GM12864 (cell line): ENCODE results near the gene KRTAP9-7.
"Not testable (repeated sequence)": the region's sequence is repeated elsewhere in the genome, so short reads cannot be mapped to it uniquely, and the experiment has no call there.

Experiments used
- DNase-seq: peaks from one replicate; pipeline ENCODE4 v3.0.0-alpha.2; 2011; ENCODE audit warnings: low read depth
- H3K4me3 ChIP-seq: 2 replicates; pipeline ENCODE4 v1.5.1; 2011; ENCODE audit warnings: mild to moderate bottlenecking, low read depth, low read length, control low read depth
- TF ChIP-seq, protein P1 (sequence below): IDR thresholded peaks from 2 replicates; pipeline ENCODE4 v1.5.1; 2011; ENCODE audit warnings: low read depth, mild to moderate bottlenecking, moderate library complexity, low read length, control low read depth, inconsistent platforms; ENCODE audit errors: missing control alignments

The KRTAP9-7 gene

DNA sequence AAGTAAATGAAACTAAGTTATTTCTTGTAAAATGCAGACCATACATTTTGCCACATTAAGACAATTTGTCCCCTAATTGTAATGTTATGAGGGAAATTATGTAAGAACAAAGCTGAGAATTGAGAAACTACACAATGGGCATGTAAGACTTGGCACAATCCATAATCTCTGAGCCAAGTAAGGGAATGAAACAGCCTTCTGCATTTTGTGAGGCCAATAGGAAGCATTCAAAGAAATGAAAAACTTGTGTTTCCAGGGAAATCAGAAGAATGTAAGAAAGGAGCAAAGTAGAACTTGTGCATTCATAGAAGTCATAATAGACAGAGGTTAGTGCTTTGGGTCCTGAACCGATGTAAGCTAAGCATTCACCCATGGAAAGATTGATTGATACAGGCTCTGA is 24.2 kb upstream of the KRTAP9-7 start:
- no peak overlapping the region for H3K4me3 ChIP-seq
- no peak for DNase-seq
- TF ChIP-seq, protein P1, sequence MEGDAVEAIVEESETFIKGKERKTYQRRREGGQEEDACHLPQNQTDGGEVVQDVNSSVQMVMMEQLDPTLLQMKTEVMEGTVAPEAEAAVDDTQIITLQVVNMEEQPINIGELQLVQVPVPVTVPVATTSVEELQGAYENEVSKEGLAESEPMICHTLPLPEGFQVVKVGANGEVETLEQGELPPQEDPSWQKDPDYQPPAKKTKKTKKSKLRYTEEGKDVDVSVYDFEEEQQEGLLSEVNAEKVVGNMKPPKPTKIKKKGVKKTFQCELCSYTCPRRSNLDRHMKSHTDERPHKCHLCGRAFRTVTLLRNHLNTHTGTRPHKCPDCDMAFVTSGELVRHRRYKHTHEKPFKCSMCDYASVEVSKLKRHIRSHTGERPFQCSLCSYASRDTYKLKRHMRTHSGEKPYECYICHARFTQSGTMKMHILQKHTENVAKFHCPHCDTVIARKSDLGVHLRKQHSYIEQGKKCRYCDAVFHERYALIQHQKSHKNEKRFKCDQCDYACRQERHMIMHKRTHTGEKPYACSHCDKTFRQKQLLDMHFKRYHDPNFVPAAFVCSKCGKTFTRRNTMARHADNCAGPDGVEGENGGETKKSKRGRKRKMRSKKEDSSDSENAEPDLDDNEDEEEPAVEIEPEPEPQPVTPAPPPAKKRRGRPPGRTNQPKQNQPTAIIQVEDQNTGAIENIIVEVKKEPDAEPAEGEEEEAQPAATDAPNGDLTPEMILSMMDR, result no peak

DNA sequence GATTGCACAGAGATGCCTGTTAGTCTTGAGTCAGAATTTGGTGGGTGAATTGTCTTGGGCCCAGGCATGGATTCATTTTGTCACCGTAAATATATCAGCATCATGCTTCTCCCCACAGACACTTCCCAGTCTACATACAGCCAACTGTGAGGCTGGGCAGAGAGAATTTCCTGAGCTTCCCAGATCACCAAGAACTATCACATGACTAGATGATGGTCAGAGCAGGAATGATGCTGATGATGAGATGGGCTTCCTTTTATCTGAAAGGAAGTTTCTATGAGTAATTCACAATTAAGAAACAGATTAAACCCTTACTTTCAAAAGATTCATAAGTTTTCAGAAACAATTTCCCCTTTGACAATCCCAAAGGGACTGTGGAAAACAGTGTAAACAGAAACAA is 20.6 kb upstream of the KRTAP9-7 start:
- no peak overlapping the region for H3K4me3 ChIP-seq
- TF ChIP-seq, protein P1, result no peak
- no peak for DNase-seq

DNA sequence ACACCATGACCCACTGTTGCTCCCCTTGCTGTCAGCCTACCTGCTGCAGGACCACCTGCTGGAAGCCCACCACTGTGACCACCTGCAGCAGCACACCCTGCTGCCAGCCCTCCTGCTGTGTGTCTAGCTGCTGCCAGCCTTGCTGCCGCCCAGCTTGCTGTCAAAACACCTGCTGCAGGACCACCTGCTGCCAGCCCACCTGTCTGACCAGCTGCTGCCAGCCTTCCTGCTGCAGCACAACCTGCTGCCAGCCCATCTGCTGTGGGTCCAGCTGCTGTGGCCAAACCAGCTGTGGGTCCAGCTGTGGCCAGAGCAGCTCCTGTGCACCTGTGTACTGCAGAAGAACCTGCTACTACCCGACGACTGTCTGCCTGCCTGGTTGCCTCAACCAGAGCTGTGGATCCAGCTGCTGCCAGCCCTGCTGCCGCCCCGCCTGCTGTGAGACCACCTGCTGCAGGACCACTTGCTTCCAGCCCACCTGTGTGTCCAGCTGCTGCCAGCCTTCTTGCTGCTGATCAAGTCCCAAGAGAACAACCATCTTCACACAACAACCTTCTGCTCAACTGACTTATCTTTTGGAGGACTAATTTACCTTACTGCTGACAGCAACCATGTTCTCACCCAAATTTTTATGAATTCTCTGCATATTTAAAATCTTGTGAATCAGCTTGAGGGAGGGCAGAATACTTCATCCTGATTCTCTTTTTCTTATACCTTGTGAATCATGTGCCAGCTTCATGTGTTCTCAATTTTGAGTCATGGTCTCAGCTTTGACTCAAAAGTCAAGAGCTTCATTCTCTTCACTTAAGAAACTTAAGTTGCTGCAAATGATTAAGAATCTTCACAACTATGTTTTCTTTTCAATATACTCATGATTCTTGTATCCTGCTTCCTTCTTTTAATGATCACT is 19.9 kb upstream of the KRTAP9-7 start, which contains the start of gene KRTAP9-9:
TSS of gene KRTAP9-9 (plus strand) at position 4 of the 910 bp plus-strand sequence.
- not testable (repeated sequence) for H3K4me3 ChIP-seq, DNase-seq

DNA sequence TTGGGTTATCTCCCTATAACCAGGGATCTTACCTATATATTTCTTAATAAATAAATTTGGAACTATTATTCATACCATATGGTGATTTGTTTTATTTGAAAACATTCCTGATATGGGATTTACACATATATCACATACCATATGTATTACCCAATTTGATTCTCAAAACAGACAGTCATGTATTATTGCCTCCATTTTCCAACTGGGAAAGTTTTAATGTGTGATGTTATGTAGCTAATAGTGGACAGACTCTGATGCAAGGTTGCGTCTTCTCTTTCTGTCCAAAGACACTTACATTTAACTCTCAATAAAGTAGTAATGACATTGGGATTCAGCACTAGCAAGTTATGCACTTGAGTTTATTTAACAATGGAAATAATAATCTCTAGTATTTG is 19.2 kb upstream of the KRTAP9-7 start:
- H3K4me3 ChIP-seq, result no peak overlapping the region
- no peak for DNase-seq
- TF ChIP-seq, protein P1, result no peak

DNA sequence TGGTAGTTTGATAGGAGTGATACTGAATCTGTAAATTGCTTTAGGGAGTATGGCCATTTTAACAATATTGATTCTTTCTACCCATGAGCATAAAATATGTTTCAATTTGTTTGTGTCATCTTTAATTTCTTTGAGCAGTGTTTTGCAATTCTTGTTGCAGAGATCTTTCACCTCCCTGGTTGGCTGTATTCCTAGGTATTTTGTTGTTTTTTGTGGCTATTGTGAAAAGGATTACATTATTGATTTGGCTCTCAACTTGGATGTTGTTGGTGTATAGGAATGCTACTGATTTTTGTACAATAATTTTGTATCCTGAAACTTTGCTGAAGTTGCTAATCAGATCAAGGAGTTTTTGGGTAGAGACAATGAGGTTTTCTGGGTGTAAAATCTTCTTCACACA is 17.1 kb upstream of the KRTAP9-7 start:
- TF ChIP-seq, protein P1, result no peak
- no peak overlapping the region for H3K4me3 ChIP-seq
- no peak for DNase-seq

DNA sequence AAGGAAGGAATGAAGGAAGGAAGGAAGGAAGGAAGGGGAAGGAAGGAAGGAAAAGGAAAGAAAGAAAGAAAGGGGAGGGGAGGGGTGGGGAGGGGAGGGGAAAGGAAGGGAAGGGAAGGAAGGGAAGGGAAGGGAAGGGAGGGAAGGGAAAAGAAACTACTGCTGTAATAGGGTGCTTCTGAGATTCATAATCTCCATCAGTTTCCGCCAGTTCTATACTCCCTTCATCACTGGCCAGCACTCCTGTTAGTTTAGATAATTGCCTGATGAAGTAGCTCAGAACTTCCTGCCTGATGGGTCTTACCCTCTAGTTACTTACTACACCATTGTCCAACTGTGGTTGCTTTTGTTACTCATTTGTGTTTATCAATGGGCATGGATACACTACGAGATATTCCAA is 12.3 kb upstream of the KRTAP9-7 start:
- H3K4me3 ChIP-seq, result no peak overlapping the region
- no peak for DNase-seq
- TF ChIP-seq, protein P1, result no peak

DNA sequence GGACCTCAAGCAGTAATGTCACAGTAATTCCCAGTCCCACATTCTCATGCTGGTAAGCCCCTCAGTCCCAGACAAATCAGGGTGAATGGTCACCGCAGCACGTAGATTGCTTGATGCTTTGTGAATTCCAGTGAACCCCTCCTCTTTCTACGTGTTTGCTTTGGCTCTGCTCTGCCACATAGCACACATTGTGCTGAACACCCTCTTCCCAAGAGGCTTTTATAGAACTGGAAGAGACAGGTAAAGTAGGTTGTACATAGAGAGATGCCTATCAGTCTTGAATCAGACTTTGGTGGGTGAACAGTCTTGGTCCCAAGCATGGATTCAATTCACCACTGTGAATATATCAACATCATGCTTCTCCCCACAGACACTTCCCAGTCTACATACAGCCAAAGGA is 10.9 kb upstream of the KRTAP9-7 start:
- DNase-seq, result no peak

More for the DNA sequence above, 10.9 kb upstream of the KRTAP9-7 start:
- H3K4me3 ChIP-seq, result no peak overlapping the region
- TF ChIP-seq, protein P1, result no peak
